GM15510 (cell line): ENCODE data around the gene MYBBP1A.

ENCODE experiments used
- POLR2A ChIP-seq: IDR thresholded peaks from 3 replicates; pipeline ENCODE4 v1.6.1; 2011; ENCODE audit warnings: borderline replicate concordance; ENCODE audit not compliant: insufficient read length; ENCODE audit errors: extremely low read depth

The MYBBP1A gene

DNA sequence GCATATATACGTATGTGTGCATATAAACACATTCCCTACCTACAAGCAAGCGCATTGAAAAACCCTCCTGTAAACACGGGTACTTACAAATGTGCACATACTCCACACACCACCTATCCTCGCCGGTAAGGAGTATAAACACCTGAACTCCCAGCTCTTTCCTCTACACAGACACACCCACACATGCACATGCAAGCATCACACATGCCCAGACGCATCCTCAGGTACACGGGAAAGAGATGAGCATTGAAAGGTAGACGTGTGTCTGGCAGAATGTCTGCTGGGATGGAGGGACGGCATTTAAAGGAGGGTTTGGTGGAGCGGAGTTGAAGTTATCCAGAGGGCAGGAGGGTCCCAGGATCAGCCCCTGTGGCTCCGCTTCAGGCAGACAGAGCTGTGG is 24.5 kb upstream of the MYBBP1A start:
- TF ChIP-seq POLR2A, result no peak

DNA sequence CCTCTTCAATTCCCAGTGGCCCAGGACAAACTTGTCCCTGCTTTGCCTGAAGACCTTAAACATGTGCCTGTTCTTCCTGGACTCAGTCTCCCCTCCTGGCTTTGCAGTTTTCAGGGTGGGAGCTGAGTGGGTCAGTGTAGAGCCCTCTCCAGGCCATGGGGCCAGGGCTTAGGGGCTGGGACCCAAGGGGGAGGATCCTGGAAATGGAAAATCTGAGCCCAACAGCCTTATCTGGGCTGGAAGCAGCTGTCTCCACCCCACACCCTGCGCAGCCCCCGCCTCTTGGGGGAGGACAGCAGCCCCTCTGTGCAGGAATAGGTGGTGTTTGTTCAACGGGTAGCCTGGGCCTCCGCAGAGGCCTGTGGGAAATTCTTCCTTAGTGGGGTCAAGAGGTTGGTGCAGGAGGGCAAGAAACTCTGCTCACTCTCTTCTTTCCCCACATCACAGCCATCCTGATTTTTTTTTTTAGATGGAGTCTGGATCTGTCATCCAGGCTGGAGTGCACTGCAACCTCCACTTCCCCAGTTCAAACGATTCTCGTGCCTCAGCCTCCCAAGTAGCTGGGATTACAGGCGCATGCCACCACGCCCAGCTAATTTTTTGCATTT is 22.3 kb upstream of the MYBBP1A start:
- TF ChIP-seq POLR2A, result no peak

DNA sequence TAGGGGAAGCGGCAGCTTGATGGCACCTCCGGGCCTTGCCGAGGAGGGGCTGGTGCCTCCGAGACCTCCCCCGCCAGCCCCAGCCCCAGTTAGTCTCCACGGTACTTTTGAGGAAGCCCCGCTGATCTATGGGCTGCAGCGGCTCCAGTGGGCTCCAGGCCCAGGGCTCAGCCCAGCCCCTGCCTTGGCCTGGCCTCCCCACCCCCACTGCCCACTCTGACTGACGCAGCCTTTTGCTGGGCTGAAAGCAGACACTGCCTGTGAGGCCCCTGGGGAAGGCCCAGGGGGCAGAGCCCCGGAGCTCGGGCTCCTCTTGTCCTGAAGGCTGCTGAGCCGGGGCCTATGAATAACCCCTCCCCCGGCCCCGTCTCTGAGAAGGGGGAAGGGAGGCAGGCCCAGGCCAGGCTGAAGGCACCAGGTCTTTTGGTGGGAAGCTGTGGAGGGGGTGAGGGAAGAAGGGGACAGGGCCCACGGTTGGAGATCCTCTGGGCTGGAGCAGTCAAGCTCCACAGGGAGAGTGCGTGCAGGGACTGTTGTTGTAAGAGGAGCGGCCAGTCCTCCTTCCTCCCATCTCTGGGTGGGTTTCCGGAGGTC is 21.6 kb upstream of the MYBBP1A start:
- TF ChIP-seq POLR2A, result no peak

DNA sequence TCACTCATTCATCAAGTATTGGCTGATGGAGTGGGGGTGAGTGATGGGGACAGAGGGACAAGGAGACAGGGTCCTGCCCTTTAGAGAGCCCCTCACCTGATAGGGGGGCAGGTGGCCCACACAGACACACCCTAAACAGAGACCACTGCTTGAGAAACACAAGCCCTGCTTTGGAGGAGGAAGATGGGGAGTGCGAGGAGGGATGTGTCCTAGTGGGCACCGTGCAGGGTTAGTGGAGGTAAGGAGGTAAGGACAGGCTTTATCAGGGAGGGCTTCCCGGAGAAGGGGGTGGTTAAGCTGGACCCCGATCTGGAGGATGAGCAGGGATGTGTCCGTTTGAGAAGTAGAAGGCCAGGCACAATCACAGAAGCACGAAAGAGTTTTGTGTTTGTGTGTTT is 21.0 kb upstream of the MYBBP1A start:
- TF ChIP-seq POLR2A, result no peak

DNA sequence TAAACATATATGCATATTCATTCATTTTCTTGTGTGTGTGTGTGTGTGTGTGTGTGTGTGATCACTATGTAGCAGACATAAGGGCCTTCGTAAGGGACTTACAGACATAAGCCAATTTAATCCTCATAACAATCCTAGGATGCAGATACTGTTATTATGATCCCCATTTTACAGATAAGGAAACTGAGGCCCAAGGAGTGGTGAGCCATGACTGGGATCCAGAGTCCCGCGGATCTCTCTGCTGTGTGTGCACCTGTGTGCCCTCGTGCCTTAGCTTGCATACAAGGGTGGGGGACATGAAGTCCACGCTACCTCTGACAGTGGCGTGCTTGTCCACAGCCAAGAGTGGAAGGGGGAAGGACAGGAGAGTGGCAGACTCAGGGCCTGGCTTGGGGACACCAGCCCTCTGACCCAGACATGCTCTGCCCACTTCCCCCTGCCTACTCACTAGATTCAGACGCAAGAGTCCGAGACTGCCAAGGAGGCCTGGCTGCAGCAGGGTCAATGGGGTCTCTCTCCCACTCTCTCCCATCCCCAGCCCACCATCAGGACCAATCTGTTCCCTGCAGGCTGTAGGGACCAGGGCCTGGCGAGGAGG is 19.4 kb upstream of the MYBBP1A start:
- TF ChIP-seq POLR2A, result no peak

DNA sequence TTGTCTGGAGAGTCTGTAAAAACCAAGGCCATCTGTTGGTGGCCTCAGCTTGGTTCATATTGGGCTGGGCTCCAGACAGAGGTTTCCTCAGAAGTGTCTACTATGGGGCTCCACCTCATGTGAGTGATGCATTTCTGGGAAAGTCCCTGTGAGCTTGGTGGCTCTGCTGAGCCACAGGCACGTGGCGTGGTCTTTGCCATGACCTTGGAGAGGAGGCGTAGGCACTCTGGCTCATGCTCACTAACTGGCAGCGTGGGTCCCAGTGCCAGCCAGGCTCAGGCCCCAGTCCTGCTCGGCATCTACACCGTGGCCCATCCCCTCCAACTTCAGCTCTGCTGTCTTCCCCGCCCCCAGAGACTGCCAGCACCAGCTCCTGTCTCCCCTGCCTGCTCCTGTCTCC is 18.5 kb upstream of the MYBBP1A start:
- TF ChIP-seq POLR2A, result no peak

DNA sequence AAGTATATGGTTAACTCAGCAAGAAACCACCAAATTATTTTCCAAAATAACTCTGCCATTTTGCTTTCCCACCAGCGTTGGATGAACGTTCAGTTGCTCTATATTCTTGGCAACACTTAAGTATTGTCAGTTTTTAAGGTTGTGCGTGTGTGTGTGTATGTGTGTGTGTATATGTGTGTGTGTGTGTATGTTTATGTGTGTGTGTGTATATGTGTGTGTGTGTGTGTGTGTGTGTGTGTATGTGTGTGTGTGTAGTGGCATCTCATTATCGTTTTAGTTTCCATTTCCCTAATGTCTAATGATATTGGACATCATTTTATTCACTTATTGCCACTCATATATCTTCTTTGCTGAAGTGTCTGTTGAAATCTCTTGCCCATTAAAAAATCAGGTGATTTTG is 17.9 kb upstream of the MYBBP1A start:
- TF ChIP-seq POLR2A, result no peak

DNA sequence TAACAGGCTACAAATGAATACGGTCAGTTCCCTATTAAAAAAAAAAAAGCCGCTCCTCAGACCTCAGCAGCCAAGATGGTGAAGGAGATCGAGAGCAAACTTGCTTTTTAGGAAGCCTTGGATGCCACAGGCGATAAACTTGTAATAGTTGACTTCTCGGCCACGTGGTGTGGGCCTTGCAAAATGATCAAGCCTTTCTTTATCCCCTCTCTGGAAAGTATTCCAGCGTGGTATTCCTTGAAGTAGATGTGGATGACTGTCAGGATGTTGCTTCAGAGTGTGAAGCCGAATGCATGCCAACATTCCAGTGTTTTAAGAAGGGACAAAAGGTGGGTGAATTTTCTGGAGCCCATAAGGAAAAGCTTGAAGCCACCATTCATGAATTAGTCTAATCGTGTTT is 16.9 kb upstream of the MYBBP1A start:
- no peak for TF ChIP-seq POLR2A

DNA sequence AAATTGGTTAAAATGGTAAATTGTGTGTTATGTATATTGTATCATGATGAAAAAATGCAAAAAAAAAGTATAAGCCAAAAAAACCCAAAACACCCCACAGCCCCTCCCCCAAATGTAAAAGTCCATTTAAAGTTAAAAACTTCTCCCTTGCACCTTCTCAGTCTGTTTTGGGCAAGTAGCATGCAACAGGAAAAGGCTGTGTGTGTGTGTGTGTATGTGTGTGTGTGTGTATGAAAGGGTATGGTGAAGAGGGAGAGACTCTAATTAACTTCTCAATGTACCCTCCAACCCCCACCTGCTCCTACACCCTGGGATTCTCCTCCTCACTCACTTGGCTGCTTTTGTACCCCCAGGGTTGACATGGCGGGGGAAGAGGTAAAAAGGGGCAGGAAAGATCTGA is 14.4 kb upstream of the MYBBP1A start:
- no peak for TF ChIP-seq POLR2A

DNA sequence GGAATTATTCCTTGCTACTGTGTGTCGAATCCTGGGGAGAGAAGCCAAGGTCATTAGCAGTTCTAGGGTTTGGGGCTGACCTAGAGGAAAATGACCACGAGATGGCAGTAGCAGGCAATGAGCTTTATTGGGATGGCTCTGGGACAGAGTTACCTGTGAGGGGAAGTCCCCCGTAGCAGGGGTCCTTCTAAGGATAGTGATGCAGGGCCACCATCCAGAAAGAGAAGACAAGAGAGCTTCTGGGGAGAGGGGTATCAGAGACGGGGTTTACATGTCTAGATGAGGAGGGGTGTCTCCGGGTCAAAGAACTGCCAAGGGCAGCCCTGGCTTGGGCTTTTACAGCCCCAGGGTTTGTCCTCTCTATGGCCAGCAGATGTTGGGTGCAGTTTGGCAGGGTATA is 11.6 kb upstream of the MYBBP1A start:
- TF ChIP-seq POLR2A, result no peak

DNA sequence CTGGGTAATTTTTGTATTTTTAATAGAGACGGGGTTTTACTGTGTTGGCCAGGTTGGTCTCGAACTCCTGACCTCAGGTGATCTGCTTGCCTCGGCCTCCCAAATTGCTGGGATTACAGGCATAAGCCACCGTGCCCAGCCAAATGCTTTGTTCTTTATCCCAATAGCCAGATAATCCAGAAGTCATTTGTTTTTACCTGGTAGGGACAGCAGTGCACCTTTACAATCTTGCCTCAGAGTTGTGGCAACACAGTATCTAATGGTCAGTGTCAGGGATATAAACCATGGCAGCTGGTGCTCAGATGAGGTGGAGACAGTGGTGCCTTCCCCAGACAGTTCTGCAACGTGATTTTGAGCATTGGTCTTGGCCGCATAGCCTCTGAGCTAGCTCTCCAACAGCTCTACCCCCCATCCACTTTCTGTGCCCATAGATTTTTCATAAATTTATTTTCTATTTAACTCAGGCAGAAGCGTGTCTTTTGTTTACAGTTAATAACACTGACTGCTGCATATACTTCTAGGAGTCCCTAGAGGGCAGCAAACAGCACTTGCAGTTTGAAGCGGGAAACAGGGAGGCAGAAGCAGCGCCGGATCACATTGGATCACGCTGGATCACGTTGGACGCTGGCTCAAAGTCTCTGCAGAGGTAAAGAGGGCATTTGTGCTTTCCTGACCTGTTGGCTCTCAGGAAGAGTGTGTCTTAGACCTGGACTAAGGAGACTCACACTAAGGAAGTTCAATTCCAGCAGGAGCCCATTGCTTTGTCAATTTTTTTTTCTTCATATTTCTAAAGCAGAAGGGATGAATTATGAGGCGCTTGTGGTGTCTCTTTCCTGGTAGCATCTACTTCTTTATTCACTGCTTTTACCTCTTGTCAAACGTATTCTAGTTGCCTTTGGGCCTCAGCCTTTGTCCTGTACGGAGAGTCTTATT is 10.3 kb upstream of the MYBBP1A start:
- no peak for TF ChIP-seq POLR2A

DNA sequence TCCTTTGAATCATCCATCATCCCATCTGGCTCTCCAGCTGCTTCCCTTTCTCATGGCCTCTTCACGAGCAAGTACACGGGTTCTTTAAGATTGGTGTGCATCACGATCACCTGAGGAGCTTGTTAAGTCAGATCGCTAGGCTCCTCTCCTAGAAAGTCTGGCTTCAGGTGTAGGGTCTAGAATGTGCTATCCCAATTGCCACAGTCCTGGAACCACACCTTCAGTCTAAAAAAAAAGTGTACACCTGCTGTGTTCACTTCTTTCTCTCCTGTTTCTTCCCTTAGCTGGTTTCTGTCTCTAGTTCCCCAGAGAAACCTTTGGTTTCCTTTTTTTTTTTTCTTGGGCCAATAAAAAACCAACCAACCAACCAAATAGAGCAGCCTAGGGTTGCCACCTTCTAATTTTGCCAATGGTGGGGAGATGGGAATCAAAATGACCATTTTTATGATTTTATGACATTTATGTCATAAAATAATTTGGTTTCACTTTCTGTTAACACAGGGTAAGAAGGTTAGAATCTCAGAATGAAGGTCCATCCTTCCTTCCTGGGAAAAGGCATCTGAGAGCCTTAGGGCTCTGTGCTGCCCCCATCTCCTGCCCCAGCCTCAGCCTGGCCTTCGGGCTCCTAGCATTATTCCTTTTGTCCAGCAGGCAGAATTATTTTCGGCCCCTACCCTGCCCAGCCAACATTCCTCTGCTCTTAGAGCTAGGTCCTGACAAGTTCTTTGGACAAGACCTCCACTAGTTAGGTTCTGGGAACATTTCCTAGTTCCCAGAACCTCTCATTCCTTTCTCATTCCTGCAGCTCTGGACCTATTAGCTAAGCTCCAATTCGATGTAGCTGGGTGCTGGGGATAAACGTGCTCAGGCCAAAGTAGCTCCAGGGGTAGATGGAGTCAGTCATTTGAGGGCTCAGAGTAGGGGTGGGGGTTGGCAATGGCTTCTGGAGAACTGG is 7.1 kb upstream of the MYBBP1A start:
- TF ChIP-seq POLR2A, result no peak

DNA sequence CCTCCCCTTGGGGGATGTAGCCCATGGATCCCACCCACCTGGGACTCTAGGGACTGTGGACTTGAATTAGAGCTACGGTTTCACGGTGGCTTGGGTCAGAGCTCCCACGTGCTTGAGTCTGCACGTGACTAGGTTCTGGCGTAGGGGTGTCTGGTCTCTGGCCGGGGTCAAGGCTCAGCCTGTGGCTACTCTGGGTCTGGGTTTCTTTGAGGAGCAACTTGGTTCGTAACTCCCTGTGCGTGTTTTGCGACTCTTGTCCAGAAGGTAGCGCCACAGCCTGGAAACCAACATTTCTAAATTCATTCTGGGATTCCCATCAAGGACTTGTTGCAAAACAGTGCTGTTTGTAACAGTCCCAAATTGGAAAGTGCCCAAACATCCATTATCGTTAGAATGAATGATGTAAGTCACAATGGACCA is 5.7 kb upstream of the MYBBP1A start:
- no peak for TF ChIP-seq POLR2A

DNA sequence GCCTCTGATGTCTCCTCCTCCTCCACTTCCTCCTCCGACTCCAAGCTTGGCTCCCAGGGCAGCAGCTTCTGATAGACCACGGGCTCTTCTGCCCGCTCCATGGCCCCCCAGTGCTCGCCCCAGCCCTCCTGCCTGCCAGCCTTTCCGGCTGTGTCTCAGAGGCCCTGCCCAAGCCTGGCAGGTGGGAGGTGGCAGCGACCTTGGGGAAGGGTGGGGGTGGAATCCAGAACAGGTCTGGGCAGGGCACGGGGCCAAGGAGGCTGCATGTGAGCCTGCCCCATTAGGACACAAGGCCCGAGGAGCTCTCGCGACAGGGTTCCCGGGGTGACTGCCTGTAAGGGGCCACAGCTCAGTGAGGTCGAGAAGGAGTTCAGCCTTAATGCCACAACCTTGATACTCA is 5.2 kb upstream of the MYBBP1A start, which contains the start of gene GGT6:
TSS of gene GGT6 (minus strand) at position 157 of the 400 bp plus-strand sequence. CDS start at position 101, 56 bp downstream.
- TF ChIP-seq POLR2A, result no peak
